HG02763 (cell line): ENCODE data around the gene HCN4.
"Not testable (repeated sequence)": the region's sequence is repeated elsewhere in the genome, so short reads cannot be mapped to it uniquely, and the experiment has no call there.

Source experiments
- ATAC-seq: cut with Tn5 transposase; IDR thresholded peaks from one replicate; pipeline ENCODE4 v1.9.1; 2021; ENCODE audit warnings: mild to moderate bottlenecking, moderate library complexity; ENCODE audit not compliant: unreplicated experiment

Gene HCN4

DNA sequence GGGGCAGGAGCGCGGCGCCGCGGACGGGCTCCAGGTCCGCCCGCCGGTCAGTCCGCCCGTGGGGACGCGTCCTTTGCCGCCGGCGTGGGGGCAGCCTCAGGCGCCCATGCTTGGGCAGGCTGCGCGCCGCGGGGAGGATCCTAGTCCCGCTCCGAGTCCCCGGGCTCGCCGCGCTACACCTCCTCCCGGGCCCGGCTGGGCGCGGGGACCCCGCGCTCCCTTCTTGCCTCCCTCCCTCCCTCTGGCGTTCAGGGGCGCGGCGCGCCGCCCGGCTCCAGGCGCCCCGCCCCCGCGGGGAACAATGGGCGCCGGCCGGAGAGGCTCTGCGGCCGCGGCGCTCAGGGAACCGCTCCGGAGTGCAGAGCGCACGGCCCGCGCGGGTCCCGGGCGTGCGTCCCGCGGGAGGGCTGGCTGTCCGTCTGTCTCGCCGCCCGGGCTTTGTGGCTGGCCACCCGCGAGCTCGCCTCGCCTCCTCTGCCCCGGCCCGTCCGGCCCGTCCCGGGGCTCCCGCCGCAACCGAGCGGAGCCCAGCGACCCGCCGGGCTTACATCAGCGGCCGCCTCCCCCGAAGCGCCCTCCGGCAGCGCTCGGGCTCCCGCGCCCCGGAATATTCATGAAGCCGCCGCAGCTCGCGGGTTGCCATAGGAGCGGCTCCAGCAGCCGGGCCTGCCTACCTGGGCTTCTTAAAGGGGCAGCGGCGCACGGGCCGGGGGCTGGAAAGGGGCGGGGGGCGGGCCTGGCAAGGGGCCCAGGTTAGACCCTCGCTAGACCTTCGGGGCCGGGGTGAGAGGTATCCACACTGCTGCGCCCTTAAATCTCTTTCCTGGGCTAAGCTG is at the start of gene HCN4:
TSS of gene HCN4 (minus strand) at position 658 of the 836 bp plus-strand sequence. CDS start 688 bp downstream, outside the sequence.
- no peak for ATAC-seq

DNA sequence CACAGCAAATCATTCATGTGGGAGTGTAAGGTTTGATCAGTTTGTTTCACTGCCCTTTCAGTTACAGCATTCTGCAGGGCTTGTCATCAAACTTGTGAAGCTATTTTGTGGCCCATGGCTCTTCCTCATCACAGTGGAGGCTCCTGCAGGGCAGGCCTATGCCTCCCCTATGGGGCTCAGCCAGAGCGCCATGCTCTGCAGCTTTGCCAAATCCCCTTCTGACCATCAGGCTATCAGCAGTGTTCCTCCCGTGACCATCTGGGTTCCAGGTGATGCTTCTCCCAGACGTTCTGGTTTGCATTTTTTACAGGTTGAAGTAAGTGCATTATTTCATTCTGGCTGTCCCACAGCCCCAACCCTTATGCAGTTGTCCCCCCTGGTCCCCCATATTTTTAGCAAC is 46.1 kb upstream of the HCN4 start:
- ATAC-seq: no peak

DNA sequence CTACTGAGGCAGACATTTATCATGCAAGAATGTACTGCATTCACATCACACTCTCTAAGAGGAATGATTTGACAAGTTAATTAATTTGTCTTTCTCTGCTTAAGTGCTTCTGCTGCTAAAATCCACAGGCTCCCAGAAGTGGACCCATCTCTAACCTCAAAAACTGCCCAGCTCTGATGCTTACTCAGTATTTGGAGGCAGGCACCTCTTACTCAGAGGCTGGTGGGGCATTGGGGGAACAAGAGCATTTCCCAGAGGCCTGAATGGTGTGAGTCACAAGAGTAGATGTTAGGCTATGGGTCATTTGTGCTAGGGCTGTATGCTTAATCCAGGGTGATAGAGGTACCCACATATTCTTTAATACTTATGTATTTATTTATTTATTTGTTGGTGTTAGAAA is 34.4 kb upstream of the HCN4 start:
- no peak for ATAC-seq

DNA sequence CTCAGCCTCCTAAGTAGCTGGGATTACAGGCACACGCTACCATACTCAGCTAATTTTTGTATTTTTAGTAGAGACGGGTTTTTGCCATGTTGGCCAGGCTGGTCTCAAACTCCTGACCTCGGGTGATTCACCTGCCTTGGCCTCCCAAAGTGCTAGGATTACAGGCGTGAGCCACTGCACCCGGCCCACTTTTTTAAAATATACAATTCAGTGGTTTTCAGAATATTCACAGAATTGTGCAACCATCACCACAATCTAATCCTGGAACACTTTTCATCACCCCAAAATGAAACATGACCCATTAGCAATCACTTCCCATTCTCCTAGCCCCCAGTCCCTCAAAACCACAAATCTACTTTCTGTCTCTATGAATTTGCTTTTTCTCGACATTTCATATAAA is 31.5 kb upstream of the HCN4 start:
- ATAC-seq: not testable (repeated sequence)

DNA sequence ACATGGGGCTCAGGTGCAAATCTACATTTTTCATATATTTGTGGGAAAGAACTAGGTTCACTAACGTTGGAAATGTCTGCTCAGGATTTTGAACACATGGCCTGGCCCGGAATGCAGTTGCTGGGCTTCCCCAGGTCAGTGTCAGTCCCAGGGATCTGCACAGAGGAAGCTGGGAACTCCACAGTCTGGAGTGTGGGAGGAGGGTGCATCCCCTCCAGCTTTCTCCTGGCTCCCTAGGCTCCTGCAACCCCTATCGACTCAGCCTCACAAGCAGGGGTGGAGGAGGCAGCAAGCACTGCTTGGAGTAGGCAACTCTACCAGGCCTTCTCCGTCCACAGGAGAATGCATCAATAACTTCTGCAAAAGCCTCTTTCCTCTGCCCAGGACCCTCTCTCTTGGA is 30.1 kb upstream of the HCN4 start:
- no peak for ATAC-seq

DNA sequence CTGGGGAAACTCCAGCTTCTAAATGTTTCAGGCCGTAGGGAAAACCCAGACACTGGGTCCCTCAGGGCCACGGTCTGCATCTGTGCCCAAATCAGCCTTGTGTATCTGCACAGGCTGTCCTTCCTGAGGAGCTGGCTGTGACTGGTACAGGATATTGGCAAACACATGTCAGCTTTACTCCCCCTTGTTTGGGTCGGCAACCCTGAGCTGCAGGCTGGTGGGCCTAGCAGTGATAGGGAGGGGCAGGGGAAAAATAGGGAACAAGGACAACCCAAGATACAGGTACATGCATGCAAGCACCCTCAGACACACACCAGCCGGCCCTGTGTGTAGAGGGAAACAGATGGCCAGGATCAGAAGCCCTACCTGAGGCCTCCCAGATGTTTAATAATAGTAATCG is 28.7 kb upstream of the HCN4 start:
- ATAC-seq: no peak

DNA sequence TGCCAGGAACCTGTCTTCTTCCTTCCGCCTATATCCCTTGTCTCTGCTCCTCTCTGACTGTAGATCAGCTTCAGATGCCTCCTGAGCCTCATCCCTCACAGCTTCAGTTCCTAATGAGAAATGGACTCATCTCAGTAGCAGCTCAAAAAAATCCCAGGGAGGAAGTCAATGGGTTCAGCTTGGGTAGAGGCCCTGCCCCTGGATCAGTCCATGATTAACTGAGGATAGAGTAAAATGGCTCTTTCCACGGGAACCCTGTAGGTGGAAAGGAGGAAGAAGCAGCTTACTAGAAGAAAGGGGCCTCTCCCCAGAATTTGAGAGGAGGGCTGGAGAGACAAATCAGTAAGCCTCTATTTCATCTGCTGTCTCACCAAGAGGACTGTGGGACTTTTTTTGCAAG is 26.9 kb upstream of the HCN4 start:
- ATAC-seq: no peak

DNA sequence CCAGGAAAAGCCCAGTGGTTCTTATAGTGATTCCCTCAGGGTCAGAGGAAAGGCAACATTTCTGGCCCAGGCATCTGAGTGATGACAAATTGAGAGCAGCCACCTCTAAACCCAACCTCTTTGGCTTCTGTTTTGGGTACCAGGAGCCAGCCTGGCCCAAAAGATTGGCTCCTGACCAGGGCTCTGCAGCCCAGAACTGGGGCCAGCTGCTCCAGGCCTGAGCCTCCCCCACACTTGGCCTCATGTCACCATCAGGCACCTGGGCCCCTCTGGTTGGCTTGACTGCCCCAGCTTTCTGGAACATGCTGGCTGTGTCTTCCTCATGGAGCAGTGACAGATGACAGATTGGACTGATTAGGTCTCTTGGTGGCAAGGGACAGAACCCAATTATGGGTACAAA is 26.0 kb upstream of the HCN4 start:
- no peak for ATAC-seq

DNA sequence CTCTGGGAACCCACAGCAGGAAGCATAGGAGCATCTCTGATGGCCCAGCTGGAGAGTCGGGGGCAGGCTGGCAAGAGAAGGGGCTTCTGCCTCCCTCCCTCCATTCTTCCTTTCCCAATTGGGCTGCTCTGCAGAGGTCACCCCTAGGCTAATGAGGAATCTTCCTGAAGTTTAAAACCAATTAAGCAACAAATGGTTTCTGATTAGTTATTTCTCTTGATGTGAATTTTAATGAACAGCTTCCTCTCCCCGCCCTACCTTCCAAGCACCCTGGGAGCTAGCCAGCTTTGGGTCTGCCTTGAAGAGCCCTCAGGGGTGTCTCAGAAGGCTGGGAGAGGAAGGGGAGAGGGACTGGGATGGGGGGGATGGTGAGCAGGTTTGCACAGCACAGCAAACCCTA is 24.6 kb upstream of the HCN4 start:
- ATAC-seq: no peak

DNA sequence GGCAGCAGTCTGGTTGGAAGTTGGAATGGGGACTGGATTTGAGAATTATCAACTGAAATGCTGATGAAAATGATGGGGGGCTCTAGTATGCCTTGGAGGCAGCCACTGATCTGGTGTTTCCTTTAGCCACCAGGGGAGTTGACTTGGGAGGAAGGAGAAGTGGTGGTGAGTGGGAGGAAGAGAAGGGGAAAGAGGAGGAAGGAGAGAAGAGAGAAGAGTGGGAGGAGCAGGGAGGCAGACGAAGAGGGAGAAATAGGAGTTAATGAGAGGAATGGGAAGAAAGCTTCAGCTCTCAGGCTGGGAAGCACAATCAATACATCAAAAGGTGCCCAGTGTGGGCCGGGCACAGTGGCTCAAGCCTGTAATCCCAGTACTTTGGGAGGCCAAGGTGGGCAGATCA is 23.3 kb upstream of the HCN4 start:
- ATAC-seq: no peak

DNA sequence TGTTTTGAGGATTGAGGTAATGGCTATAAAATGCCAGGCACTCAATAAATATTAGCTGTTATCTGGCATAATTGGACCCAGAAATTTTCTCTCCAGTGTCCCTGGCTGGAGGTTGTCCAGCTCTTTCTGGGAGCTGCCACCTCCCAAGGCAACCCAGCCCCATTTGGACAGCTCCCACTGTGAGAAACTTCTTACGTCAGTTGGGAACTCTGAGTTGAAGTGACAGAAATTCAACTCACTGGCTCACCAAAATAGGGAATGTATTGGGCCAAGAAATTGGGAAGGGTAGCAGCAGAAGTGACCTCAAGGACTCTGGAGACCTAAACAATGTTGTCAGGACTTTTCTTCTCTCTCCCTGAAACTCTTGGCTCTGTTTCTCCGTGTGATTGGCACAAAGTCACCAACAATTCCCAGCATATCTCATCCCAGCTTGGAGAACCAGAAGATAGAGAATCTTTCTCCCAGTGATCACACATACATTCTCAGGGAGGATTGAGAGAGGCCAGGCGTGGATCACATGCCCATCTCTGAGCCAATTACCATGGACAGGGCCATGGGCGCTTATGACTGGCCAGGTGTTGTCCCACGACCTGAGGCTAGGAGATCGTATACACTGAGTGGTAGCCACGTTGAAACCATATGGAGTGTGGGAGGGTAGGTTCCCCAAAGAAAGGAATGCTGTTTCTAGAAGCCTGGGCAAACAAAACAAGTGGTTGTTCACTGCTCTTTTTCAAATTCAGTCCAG is 22.5 kb upstream of the HCN4 start:
- no peak for ATAC-seq

DNA sequence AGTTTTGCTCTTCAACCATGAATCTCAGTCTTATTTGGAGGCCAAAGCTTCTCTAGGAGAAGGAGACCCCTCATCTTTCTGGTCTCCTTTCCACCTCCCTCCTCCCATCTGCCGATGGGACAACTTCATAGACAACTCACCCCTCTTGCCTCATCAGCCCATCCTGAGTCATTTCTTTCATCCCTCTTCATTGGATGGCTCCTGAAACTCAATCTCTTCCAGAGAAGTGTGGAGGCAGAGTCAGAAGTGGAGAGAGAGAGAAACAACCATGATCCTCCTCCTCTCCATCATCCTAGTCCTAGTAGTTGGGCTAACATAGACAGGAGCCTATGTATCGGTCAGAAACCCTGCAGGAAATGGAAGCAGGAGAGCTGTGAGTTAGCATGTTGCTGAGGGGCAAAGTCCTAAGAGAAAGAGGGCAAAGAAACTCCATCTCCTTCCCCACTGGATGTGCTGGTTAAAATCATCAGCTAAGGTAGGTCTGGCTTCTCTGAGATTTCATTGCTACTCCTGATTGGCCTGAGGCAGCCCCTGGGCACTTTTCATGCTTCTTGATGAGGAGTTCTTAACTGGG is 21.3 kb upstream of the HCN4 start:
- no peak for ATAC-seq

DNA sequence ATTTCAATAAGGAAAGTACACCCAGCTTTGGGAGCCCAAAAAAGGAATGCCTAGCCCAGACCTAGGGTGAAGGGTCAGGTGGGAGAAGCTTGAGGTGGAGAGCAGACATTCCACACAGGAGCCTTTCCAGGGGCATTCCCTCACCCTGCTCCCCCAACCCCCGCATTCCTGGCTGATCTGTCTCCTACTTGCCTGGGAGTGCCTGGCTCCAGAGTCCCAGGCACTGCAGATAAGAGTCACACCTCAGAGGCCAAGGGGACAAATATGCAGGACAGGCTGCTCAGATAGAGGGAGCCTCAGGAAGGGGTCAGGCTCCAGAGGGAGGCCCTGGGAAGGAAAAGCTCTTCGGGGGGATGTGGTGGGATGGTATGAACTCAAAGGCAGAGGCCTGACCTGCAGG is 20.8 kb upstream of the HCN4 start:
- ATAC-seq: no peak

DNA sequence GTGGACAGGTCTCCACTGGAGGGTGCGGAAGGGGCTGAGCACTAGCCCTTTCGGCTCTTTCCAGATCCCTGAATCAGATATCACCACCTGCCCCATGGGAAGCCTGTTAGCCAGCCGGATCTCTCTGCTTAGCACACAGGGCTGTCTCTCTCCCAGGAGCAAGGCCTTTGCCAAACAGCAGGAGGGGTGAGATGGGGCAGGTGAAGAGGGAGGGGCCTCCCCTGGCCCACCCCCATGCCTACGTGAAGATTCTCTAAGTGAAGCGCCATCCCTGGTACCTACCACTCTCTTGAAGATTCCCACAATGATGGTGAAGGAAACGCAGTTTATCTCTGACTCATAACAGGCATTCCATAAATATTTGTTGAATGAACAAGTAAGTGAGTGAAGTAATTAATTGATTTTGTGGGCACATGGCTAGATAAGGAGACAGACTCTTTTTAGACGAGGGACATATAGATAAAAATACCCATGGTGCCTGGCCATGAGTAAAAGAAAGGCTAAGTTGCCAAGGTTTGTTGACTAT is 19.6 kb upstream of the HCN4 start:
- no peak for ATAC-seq

DNA sequence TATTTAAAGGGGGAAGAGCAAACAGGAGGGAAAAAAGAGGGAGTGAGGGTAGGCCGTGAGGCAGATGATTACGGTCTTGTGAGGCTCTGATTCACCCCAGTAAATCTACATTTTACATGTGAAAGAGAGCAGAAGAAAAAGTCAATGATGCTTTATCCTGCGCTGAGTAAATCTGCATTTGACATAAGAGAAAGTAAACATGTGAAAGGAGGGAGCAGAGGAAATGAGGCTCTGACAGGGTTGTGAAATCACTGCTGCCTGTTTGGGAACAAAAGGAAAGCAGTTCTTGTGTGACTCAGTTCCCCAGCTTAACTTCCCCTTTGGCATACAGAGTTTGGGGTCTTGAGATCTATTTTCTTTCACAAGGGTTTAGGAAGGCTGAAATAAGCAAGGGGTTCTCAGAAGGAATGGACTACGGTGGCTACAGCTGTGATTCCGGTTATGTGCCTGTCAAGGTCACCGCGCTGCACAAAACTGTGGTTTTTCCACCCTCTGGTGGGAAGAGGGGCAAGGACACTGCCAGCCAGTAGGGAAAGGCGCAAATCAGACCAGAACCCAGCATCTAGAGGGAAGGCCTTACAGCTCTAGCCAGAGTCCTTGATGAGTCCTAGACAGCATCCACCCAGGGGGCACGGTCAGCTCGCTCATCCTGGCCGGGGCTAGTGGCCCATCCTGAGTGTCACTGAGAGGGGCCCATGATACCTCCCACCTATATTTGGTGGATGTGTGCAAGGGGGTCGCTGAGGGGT is 18.9 kb upstream of the HCN4 start:
- no peak for ATAC-seq

DNA sequence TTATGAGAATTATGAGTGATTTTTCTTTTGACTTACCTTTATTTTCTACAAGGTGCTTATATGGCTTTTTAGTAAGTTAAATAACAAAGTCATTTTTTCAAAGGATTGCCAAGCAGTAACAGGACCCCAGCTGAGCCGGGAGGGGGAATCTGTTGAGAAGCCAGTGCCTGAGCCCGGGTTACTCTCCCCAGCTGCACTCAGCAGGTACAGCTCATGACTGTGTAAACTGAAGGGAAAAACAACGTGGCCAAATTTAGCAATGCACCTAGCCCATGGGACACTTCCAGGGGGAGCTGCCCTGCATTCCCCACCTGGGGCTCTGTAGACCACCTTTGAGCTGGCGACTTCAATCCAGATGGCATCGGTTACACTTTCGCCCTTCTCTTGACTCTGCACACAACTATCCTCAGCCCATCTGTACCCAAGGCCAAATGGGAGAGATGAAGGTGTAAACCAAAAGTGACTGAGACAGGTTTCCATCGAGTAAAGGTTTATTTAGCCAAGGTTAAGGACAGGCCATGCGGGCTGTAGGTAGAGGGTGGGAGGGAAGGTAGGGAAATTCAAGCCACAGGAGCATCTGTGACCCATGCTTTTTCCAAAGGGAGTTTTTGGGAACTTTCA is 18.2 kb upstream of the HCN4 start:
- ATAC-seq: no peak

DNA sequence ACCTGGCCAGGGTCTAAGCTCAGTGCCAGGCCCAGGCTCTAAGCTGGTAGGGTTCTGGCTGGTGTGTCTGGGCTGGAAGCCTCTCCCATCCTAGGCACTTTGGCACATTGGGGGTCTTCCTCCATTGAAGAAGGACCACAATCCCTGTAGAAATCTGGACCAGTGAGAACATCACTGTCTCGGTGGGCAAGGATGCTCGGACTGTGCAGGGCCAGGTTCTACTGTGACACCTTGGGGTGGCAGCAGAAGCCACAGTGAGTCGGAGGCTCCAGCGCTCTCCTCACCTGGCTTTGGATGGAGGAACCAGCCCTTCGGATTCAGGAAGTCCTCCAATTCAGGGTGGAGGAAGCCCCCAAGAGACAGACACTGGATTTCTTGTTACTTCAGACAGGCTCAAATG is 17.5 kb upstream of the HCN4 start:
- ATAC-seq: no peak

DNA sequence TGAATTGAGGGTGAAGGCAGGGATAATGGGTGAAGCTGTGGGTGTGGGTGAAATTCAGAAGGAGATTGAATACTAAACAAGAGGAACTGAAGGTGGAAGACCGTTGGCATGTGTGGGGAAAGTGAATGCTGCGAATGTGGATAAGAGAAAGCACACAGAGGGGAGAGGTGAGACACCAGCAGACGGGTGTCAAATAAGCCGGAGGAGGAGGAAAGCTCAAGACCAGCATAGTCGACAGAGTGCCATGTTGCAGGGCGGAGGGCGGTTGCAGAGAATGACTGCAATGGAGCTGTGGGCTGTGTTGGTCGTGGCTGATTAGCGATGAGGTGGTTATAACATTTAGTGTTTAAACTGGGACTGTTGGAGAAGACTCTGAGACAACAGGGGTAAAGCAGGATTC is 16.4 kb upstream of the HCN4 start:
- no peak for ATAC-seq

DNA sequence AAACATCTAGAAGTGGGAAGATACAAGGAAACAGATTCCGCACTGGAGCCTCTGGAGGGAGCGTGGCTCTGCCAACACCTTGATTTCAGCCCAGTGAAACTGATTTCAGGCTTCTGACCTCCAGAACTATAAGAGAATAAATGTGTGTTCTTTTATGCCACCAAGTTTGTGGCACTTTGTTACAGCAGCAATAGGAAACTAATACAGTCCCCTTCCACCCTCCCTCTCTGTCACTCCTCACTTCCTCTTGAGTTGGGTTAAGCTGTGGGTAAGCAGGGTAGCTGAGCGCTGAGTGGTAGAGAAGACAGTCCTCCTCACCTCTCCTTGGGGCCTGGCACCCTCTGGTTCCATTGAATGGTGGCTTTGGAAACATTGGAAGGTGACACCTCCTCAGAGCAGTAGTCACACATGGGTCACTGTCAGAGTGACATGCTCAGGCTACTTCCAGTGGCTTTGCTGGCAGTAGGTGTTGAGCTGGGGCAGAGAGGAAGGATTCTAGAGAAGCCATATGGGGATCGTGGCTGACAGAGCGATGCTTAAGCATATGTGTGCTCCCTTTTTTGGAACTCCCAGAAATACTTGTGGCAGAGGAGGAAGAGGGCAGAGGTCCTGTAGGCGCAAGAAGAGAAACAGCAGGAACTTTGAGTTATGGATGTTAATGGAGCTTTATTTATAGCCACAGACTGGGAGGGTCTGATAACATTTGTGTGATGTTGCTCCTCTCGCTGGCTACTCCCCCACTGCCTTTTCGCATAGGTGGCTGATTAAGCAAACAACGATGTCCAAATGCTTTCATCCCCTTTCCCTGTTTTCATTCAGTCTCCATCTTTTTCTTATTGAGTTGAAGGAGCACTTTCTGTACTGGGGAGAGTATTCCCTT is 14.8 kb upstream of the HCN4 start:
- no peak for ATAC-seq

DNA sequence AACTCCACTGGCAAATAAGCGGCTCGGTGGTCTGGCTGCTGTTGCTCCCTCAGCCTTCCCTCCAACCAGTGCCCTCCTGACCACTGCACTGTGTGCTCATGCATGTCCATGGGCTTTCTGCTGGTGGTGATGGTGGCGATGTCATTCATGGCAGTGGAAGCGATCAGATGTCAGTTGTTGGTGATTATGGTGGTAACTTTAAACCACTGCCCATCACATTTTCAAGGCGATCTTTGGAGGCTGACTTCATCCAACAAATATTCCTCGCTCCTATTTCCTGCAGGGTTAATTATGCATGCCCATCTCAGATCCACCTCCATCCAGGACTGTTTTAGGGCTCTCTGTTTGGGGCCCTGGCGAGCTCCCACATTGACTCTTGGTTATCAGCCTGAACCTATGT is 13.4 kb upstream of the HCN4 start:
- no peak for ATAC-seq
